D721Med (cell line): ENCODE measurements around the gene LIMK2.
"Not testable (repeated sequence)": the region's sequence is repeated elsewhere in the genome, so short reads cannot be mapped to it uniquely, and the experiment has no call there.

ENCODE experiments used
- DNase-seq: peaks from one replicate; pipeline ENCODE4 v3.0.0; 2011; ENCODE audit warnings: low spot score; ENCODE audit not compliant: insufficient read length
- FAIRE-seq: peaks from 2 replicates; lab custom pipeline; 2011; peaks lifted over from hg19 to GRCh38; lab: Jason Lieb, UNC
- CTCF ChIP-seq: IDR thresholded peaks from 2 replicates; pipeline ENCODE4 v1.5.1; 2012; ENCODE audit warnings: mild to moderate bottlenecking, control low read depth; ENCODE audit not compliant: insufficient read depth; ENCODE audit errors: missing control alignments

LIMK2 gene

GRCh38 chr22:31241936-31242335 is 29.8 kb downstream of the LIMK2 start:
- FAIRE-seq (no peak), DNase-seq (no peak)
- no peak for TF ChIP-seq CTCF

GRCh38 chr22:31243339-31244045 is 31.4 kb downstream of the LIMK2 start:
- DNase-seq (no peak), FAIRE-seq (no peak)
- no peak for TF ChIP-seq CTCF

- TF ChIP-seq CTCF, result no peak
- no peak for FAIRE-seq
- DNase-seq, result no peak
These were observed 32.2 kb downstream of the LIMK2 start for GRCh38 chr22:31244046-31244942.

- TF ChIP-seq CTCF, result no peak
- FAIRE-seq, result no peak
- no peak for DNase-seq
These were observed 32.9 kb downstream of the LIMK2 start for GRCh38 chr22:31244943-31245451.

GRCh38 chr22:31245998-31246397 is 33.9 kb downstream of the LIMK2 start:
- FAIRE-seq, DNase-seq: not testable (repeated sequence)

- no peak for FAIRE-seq
- DNase-seq, result no peak
- TF ChIP-seq CTCF, result no peak
These were observed 34.6 kb downstream of the LIMK2 start for GRCh38 chr22:31246687-31247086.

GRCh38 chr22:31247726-31248125 is 35.6 kb downstream of the LIMK2 start:
- DNase-seq, result no peak
- FAIRE-seq, result no peak
- no peak for TF ChIP-seq CTCF
